WTC11 (cell line): ENCODE results near the gene CTCF. TPM values are rescaled to one million over a fixed set of nuclear protein-coding genes. Genes with fewer than 3 reads are reported as not detected.

Experiments used
- ATAC-seq: fragments of 200-7000 bp; cut with Tn5 transposase; 2 replicates; pipeline ENCODE4 v1.10.0; 2021; ENCODE audit warnings: mild to moderate bottlenecking, moderate library complexity
- CTCF ChIA-PET: fragments of 300-600 bp; sonication (Branson Sonifier 250); formaldehyde crosslinking; loops from one replicate; lab custom pipeline; 2021; ENCODE audit warnings: antibody characterized with exemption; lab: Charles Lee
- POLR2A ChIA-PET: fragments of 350-600 bp; sonication (Branson Sonifier 250); formaldehyde crosslinking; loops from one replicate; lab custom pipeline; 2021; ENCODE audit warnings: antibody characterized with exemption; lab: Charles Lee
- DNase-seq: peaks from one replicate; pipeline ENCODE4 v3.0.0; 2021; ENCODE audit warnings: low spot score
- H3K27ac Mint-ChIP-seq: 2 replicates; pipeline ENCODE4 v1.8.0; 2021; ENCODE audit warnings: mixed read lengths
- H3K27me3 Mint-ChIP-seq: 2 replicates; pipeline ENCODE4 v1.8.0; 2021; ENCODE audit warnings: low read depth, mild to moderate bottlenecking, moderate library complexity, mixed read lengths
- H3K36me3 Mint-ChIP-seq: 2 replicates; pipeline ENCODE4 v1.8.0; 2021; ENCODE audit warnings: mixed read lengths
- H3K4me1 Mint-ChIP-seq: 2 replicates; pipeline ENCODE4 v1.8.0; 2022; ENCODE audit warnings: mixed read lengths
- H3K4me3 Mint-ChIP-seq: 2 replicates; pipeline ENCODE4 v1.8.0; 2021; ENCODE audit warnings: mild to moderate bottlenecking, moderate library complexity, mixed read lengths
- H3K9me3 Mint-ChIP-seq: 2 replicates; pipeline ENCODE4 v1.8.0; 2021; ENCODE audit warnings: mixed read lengths
- E2F5 ChIP-seq: sonication (generic); formaldehyde crosslinking; IDR thresholded peaks from 2 replicates; pipeline ENCODE4 v1.8.1; 2022; ENCODE audit warnings: mild to moderate bottlenecking, moderate library complexity, missing genetic modification reagents
- EMX1 ChIP-seq: fragments of 250-450 bp; sonication (Bioruptor Pico); IDR thresholded peaks from 2 replicates; pipeline ENCODE4 v1.8.0; 2021; ENCODE audit warnings: mild to moderate bottlenecking
- FOXP1 ChIP-seq: sonication (generic); formaldehyde crosslinking; IDR thresholded peaks from 2 replicates; pipeline ENCODE4 v1.8.0; 2022; ENCODE audit warnings: missing genetic modification reagents, mild to moderate bottlenecking, moderate library complexity, borderline replicate concordance
- GABPB1 ChIP-seq: sonication (generic); formaldehyde crosslinking; IDR thresholded peaks from 2 replicates; pipeline ENCODE4 v1.8.1; 2023; ENCODE audit warnings: mild to moderate bottlenecking, missing genetic modification reagents
- HMGA2 ChIP-seq: fragments of 250-450 bp; sonication (Bioruptor Pico); IDR thresholded peaks from 2 replicates; pipeline ENCODE4 v1.4.0; 2021; ENCODE audit warnings: mild to moderate bottlenecking, moderate library complexity
- JUN ChIP-seq: sonication (generic); formaldehyde crosslinking; IDR thresholded peaks from 2 replicates; pipeline ENCODE4 v1.8.0; 2023; ENCODE audit warnings: mild to moderate bottlenecking, missing genetic modification reagents
- KAT7 ChIP-seq: sonication (generic); formaldehyde crosslinking; IDR thresholded peaks from 2 replicates; pipeline ENCODE4 v1.8.1; 2023; ENCODE audit warnings: missing genetic modification reagents, mild to moderate bottlenecking, borderline replicate concordance
- MYBL2 ChIP-seq: sonication (generic); formaldehyde crosslinking; IDR thresholded peaks from 2 replicates; pipeline ENCODE4 v1.8.1; 2023; ENCODE audit warnings: mild to moderate bottlenecking, moderate library complexity, missing genetic modification reagents
- NFYB ChIP-seq: sonication (generic); formaldehyde crosslinking; conservative IDR thresholded peaks from 2 replicates; pipeline ENCODE4 v1.8.0; 2022; ENCODE audit warnings: low read depth, missing genetic modification reagents
- PRDM15 ChIP-seq: sonication (generic); formaldehyde crosslinking; IDR thresholded peaks from 2 replicates; pipeline ENCODE4 v1.8.0; 2022; ENCODE audit warnings: missing genetic modification reagents
- RORB ChIP-seq: fragments of 250-450 bp; sonication (Bioruptor Pico); IDR thresholded peaks from 2 replicates; pipeline ENCODE4 v1.9.0; 2021; ENCODE audit warnings: mild to moderate bottlenecking
- SOX15 ChIP-seq: fragments of 250-450 bp; sonication (Bioruptor Pico); IDR thresholded peaks from 2 replicates; pipeline ENCODE4 v1.9.0; 2021; ENCODE audit warnings: mild to moderate bottlenecking
- SP1 ChIP-seq: sonication (generic); formaldehyde crosslinking; conservative IDR thresholded peaks from 2 replicates; pipeline ENCODE4 v1.8.1; 2022; ENCODE audit warnings: missing genetic modification reagents
- TP53 ChIP-seq: sonication (generic); formaldehyde crosslinking; IDR thresholded peaks from 2 replicates; pipeline ENCODE4 v1.8.1; 2023; ENCODE audit warnings: mild to moderate bottlenecking, missing genetic modification reagents
- ZBTB21 ChIP-seq: sonication (generic); formaldehyde crosslinking; IDR thresholded peaks from 2 replicates; pipeline ENCODE4 v1.8.1; 2023; ENCODE audit warnings: mild to moderate bottlenecking, missing genetic modification reagents, borderline replicate concordance
- ZBTB43 ChIP-seq: sonication (generic); formaldehyde crosslinking; IDR thresholded peaks from 2 replicates; pipeline ENCODE4 v1.8.1; 2023; ENCODE audit warnings: mild to moderate bottlenecking, missing genetic modification reagents
- ZMAT4 ChIP-seq: fragments of 250-450 bp; sonication (Bioruptor Pico); IDR thresholded peaks from 2 replicates; pipeline ENCODE4 v1.9.0; 2021; ENCODE audit warnings: mild to moderate bottlenecking
- ZNF121 ChIP-seq: sonication (generic); formaldehyde crosslinking; IDR thresholded peaks from 2 replicates; pipeline ENCODE4 v1.8.0; 2023; ENCODE audit warnings: missing genetic modification reagents
- ZNF512 ChIP-seq: sonication (generic); formaldehyde crosslinking; IDR thresholded peaks from 2 replicates; pipeline ENCODE4 v1.8.1; 2022; ENCODE audit warnings: missing genetic modification reagents, borderline replicate concordance
- total RNA-seq: library from RNA; stranded (reverse); gene quantifications from 3 replicates; pipeline ENCODE4 v1.2.3, GENCODE V29; 2021
- TF ChIP-seq, protein P1 (sequence below): sonication (generic); formaldehyde crosslinking; IDR thresholded peaks from 2 replicates; pipeline ENCODE4 v1.8.0; 2022; ENCODE audit warnings: mild to moderate bottlenecking, missing genetic modification reagents
- TF ChIP-seq, protein P2 (sequence below): sonication (generic); formaldehyde crosslinking; IDR thresholded peaks from 2 replicates; pipeline ENCODE4 v1.8.1; 2022; ENCODE audit warnings: low read depth, missing genetic modification reagents, borderline replicate concordance
- TF ChIP-seq, protein P3 (sequence below): sonication (generic); formaldehyde crosslinking; IDR thresholded peaks from 2 replicates; pipeline ENCODE4 v1.8.1; 2023; ENCODE audit warnings: mild to moderate bottlenecking, missing genetic modification reagents, moderate library complexity
- TF ChIP-seq, protein P4 (sequence below): fragments of 200-600 bp; IDR thresholded peaks from 2 replicates; pipeline ENCODE4 v1.8.0; 2022; ENCODE audit warnings: antibody characterized with exemption
- TF ChIP-seq, protein P5 (sequence below): sonication (generic); formaldehyde crosslinking; IDR thresholded peaks from 2 replicates; pipeline ENCODE4 v1.8.0; 2022; ENCODE audit warnings: mild to moderate bottlenecking, missing genetic modification reagents

Gene CTCF
- total RNA-seq, 1 experiment from 2014 or later, result 55.4 TPM

DNA sequence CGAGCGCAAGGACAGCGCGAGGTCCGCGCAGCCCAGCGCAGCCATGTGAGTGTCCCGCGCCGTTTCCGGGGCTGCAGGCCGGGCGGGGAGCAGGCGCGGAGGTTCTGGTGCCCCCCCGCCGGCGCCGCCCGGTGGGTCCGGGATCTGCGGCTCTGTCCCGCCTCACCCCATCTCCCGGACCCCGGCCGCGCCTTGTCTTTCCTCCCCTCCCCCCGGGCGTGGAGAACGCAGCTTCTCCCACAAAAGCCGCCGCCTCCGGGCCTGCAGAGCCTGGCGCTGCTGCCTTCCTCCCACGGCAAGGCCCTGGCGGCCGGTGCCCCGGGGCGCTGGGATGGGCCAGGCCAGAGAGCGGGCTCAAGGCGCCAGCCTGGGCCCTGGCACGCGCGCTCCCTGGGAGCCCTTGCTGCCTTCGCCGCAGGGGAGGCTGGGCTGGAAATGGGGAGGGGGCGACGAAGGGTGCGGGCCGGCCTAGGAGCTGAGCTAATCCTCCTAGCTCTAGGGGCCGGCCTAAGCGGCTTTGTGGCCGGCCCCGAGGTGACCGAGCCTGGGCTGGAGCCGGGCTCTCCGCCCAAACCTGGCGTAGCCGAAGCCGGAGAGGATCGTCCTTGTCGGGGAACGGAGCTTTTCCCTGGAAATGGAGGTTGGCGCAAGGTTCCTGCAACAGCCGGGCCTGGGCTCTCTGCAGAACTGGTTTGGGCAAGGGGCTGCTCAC lies 33.3 kb upstream of the CTCF start:
- Mint-ChIP-seq H3K9me3 (no peaks in the 10 kb centered on the region), H3K4me1 (peaks cover 5% of the 10 kb centered on the region), H3K36me3 (no peaks in the 10 kb centered on the region), H3K4me3 (peak overlapping the region; percentile 77), H3K27ac (no peak overlapping the region), H3K27me3 (peaks cover 94% of the 10 kb centered on the region)
- DNase-seq (peak; percentile 47), ATAC-seq (peak; percentile 23)
- POLR2A ChIA-PET, result interaction anchor here (0.5 to 1.9 kb wide), 3 partner anchors 8 to 111 kb away, joined by 3 to 5 read pairs (median 4); no protein-coding TSS in a partner anchor
- CTCF ChIA-PET, result interaction anchor here (1.1 to 13.9 kb wide), 15 partner anchors 8 to 575 kb away, joined by 3 to 184 read pairs (median 8); partner anchors contain the start of genes ACD, ATP6V0D1, CARMIL2 and CTCF
- TF ChIP-seq ZNF121, result 0 out of 2 replicates have a peak, but pooled peaks have one; percentile 23
- TF ChIP-seq JUN (CRISPR knock-in tag), result no peak
- no peak for TF ChIP-seq ZMAT4 (CRISPR knock-in tag)
- TF ChIP-seq E2F5 (CRISPR knock-in tag), result no peak
- no peak for TF ChIP-seq NFYB
- TF ChIP-seq HMGA2 (CRISPR knock-in tag), result no peak
- TF ChIP-seq, protein P1, sequence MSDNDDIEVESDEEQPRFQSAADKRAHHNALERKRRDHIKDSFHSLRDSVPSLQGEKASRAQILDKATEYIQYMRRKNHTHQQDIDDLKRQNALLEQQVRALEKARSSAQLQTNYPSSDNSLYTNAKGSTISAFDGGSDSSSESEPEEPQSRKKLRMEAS (CRISPR knock-in tag), result 0 out of 2 replicates have a peak, but pooled peaks have one; percentile 9
- no peak for TF ChIP-seq SOX15
- 0 out of 2 replicates have a peak, but pooled peaks have one; percentile 42 for TF ChIP-seq SP1 (CRISPR knock-in tag)
- peak; percentile 36; the same call in 1 of the 2 replicates for TF ChIP-seq PRDM15 (CRISPR knock-in tag)
- TF ChIP-seq, protein P2, sequence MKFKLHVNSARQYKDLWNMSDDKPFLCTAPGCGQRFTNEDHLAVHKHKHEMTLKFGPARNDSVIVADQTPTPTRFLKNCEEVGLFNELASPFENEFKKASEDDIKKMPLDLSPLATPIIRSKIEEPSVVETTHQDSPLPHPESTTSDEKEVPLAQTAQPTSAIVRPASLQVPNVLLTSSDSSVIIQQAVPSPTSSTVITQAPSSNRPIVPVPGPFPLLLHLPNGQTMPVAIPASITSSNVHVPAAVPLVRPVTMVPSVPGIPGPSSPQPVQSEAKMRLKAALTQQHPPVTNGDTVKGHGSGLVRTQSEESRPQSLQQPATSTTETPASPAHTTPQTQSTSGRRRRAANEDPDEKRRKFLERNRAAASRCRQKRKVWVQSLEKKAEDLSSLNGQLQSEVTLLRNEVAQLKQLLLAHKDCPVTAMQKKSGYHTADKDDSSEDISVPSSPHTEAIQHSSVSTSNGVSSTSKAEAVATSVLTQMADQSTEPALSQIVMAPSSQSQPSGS (CRISPR knock-in tag), result no peak
- TF ChIP-seq ZBTB43, result 0 out of 2 replicates have a peak, but pooled peaks have one; percentile 60
- TF ChIP-seq, protein P3, sequence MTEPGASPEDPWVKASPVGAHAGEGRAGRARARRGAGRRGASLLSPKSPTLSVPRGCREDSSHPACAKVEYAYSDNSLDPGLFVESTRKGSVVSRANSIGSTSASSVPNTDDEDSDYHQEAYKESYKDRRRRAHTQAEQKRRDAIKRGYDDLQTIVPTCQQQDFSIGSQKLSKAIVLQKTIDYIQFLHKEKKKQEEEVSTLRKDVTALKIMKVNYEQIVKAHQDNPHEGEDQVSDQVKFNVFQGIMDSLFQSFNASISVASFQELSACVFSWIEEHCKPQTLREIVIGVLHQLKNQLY (CRISPR knock-in tag), result no peak
- TF ChIP-seq, protein P4, sequence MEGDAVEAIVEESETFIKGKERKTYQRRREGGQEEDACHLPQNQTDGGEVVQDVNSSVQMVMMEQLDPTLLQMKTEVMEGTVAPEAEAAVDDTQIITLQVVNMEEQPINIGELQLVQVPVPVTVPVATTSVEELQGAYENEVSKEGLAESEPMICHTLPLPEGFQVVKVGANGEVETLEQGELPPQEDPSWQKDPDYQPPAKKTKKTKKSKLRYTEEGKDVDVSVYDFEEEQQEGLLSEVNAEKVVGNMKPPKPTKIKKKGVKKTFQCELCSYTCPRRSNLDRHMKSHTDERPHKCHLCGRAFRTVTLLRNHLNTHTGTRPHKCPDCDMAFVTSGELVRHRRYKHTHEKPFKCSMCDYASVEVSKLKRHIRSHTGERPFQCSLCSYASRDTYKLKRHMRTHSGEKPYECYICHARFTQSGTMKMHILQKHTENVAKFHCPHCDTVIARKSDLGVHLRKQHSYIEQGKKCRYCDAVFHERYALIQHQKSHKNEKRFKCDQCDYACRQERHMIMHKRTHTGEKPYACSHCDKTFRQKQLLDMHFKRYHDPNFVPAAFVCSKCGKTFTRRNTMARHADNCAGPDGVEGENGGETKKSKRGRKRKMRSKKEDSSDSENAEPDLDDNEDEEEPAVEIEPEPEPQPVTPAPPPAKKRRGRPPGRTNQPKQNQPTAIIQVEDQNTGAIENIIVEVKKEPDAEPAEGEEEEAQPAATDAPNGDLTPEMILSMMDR, result no peak
- 0 out of 2 replicates have a peak, but pooled peaks have one; percentile 25 for TF ChIP-seq MYBL2
- 0 out of 2 replicates have a peak, but pooled peaks have one; percentile 33 for TF ChIP-seq ZBTB21 (CRISPR knock-in tag)
- TF ChIP-seq EMX1 (CRISPR knock-in tag), result no peak
- TF ChIP-seq TP53 (CRISPR knock-in tag), result no peak
- no peak for TF ChIP-seq RORB (CRISPR knock-in tag)
- TF ChIP-seq GABPB1 (CRISPR knock-in tag), result 0 out of 2 replicates have a peak, but pooled peaks have one; percentile 40
- no peak for TF ChIP-seq FOXP1 (CRISPR knock-in tag)
- TF ChIP-seq ZNF512 (CRISPR knock-in tag), result no peak
- no peak for TF ChIP-seq KAT7 (CRISPR knock-in tag)
- TF ChIP-seq, protein P5, sequence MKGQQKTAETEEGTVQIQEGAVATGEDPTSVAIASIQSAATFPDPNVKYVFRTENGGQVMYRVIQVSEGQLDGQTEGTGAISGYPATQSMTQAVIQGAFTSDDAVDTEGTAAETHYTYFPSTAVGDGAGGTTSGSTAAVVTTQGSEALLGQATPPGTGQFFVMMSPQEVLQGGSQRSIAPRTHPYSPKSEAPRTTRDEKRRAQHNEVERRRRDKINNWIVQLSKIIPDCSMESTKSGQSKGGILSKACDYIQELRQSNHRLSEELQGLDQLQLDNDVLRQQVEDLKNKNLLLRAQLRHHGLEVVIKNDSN, result no peak
